Gastrocnemius medialis (tissue), 4 donors: Measurements from ENCODE around the gene GLMN.

Experiments
- CTCF ChIP-seq, 5 experiments: fragments of 450-650 bp in 3 of 5; fragments of 200-600 bp in 2 of 5; sonication (generic) in 2 of 5; IDR thresholded peaks in 4 of 5; conservative IDR thresholded peaks in 1 of 5; 1 replicate in 4 of 5; 2 replicates in 1 of 5; pipeline ENCODE4 v1.5.1; 2016 to 2019; ENCODE audit warnings: antibody characterized with exemption in 5 of 5, mild to moderate bottlenecking in 3 of 5, moderate library complexity in 3 of 5
- POLR2A ChIP-seq, 2 donors: fragments of 450-650 bp; IDR thresholded peaks; one replicate each; pipeline ENCODE4 v1.6.1; 2017; ENCODE audit warnings: antibody characterized with exemption in 2 of 2, mild to moderate bottlenecking in 2 of 2, moderate library complexity in 2 of 2

GRCh38 chr1:92240034-92240433, 58.8 kb downstream of the GLMN start:
- TF ChIP-seq CTCF (IDR thresholded peaks at IDR 0.05 in 4 of 5, conservative IDR thresholded peaks at IDR 0.05 in 1 of 5) = no peak
- TF ChIP-seq POLR2A (IDR thresholded peaks at IDR 0.05) = no peak
